Choroid plexus epithelial cell (primary cell): ENCODE measurements around the gene DOLPP1.
A peak's percentile ranks its signal among the peaks of the same experiment; 100 is the strongest.

Source experiments
- DNase-seq: peaks from one replicate; pipeline ENCODE4 v3.0.0-alpha.2; 2010; ENCODE audit warnings: low read depth
- H3K4me3 ChIP-seq: 2 replicates; pipeline ENCODE4 v1.5.1; 2011; ENCODE audit warnings: low read depth, mild to moderate bottlenecking, control low read depth, low read length, moderate library complexity
- CTCF ChIP-seq: conservative IDR thresholded peaks from 2 replicates; pipeline ENCODE4 v1.5.1; 2011; ENCODE audit warnings: low read depth, mild to moderate bottlenecking, control low read depth, inconsistent platforms, low read length, moderate library complexity

DOLPP1 gene

GRCh38 chr9:129037767-129038098, 43.2 kb upstream of the DOLPP1 start:
- no peak for TF ChIP-seq CTCF
- no peak for DNase-seq
- peak overlapping the region; percentile 98 for H3K4me3 ChIP-seq

DNA sequence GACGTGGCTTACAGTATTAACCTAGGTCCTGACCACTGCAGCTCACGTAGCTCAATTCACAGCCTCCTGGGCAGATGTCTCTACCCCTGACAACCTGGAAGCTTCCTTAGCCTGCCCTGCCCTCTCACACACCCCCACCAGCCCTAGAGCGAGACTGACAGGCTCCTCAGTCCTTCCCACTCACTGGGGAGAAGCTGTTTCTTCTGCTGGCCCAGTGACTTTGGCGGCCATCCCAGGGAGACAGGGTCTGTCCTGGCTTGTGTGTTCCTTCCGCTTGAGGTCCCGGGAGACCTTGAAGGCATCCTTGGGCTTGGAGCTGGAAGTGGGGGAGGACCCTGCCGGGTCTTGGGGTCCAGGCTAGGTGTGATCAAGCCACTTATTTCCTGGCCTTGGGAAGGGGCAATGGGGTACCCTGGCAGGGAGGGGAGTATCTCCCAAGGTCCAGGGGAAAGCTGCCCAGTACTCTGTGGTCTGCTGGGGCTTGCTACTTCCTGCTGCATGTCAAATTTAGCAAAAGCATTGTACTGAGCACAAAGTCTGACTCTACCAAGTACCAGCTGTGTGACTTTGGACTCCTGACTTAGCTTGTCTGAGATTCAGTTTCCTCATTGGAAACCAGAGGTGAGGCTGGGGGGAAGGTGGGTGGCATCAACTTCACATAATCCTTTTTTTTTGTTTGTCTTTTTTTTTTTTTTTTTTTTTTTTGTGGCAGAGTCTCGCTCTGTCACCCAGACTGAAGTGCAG, 42.6 kb upstream of the DOLPP1 start:
- H3K4me3 ChIP-seq: peak overlapping the region; percentile 98
- no peak for DNase-seq
- TF ChIP-seq CTCF: no peak

- no peak overlapping the region for H3K4me3 ChIP-seq
- TF ChIP-seq CTCF: no peak
- DNase-seq: no peak
These were observed 40.7 kb upstream of the DOLPP1 start for GRCh38 chr9:129040113-129040643.

DNA sequence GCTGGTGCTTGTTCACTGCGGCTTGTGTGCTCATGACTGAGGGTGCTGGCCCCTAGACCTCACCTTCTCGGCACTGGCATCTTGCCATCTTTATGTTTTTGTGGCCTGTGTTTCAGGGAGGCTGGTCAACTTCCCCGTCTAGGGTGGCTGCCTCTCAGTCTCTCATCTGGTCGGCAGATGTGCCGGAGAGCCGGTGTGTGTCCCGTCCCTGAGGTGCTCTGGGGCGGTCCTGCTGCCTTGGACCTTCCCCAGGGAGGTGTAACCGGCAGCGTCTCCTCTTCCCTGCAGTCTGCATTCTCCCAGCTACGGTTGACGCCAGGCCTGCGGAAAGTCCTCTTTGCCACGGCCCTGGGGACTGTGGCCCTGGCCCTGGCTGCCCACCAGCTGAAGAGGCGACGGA, 38.9 kb upstream of the DOLPP1 start:
- no peak for TF ChIP-seq CTCF
- H3K4me3 ChIP-seq: no peak overlapping the region
- DNase-seq: no peak

DNA sequence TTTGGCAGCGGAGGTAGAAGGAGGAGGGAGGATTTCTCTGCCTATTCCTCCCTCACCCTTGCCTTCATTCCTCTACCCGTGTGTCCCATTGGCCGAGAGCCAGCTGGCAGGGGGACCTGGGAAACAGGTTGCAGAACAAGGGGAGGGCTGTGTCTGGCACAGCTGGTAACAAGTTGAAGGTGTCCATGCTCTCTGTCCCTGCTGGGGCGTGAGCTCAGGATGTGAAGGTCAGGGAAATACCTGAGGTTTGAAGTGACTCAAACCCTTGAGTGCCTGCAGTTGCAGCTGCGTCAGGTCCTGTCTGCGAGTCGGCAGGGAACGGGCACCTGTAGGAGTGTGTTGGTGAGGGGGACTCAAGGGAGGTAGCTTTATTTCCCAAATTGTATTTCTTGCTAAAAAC, 28.3 kb upstream of the DOLPP1 start:
- DNase-seq: peak; percentile 8
- H3K4me3 ChIP-seq: no peak overlapping the region
- no peak for TF ChIP-seq CTCF

- no peak for TF ChIP-seq CTCF
- no peak for DNase-seq
- H3K4me3 ChIP-seq: no peak overlapping the region
These were observed 27.9 kb upstream of the DOLPP1 start for GRCh38 chr9:129053020-129053419.
